GM21381 (cell line): ENCODE data around the gene ADISSP.
"Not testable (repeated sequence)": the region's sequence is repeated elsewhere in the genome, so short reads cannot be mapped to it uniquely, and the experiment has no call there.

ENCODE experiments used
- ATAC-seq: cut with Tn5 transposase; IDR thresholded peaks from one replicate; pipeline ENCODE4 v1.9.1; 2021; ENCODE audit warnings: mild to moderate bottlenecking, moderate library complexity; ENCODE audit not compliant: unreplicated experiment

ADISSP gene

GRCh38 chr20:3798373-3798768, 30.8 kb upstream of the ADISSP start:
- ATAC-seq = no peak

GRCh38 chr20:3797592-3798372, 30.2 kb upstream of the ADISSP start:
- no peak for ATAC-seq

- ATAC-seq = no peak
Measured at GRCh38 chr20:3797226-3797545, 29.6 kb upstream of the ADISSP start.

GRCh38 chr20:3796477-3797225, 29.1 kb upstream of the ADISSP start:
- ATAC-seq = peak; percentile 13

DNA sequence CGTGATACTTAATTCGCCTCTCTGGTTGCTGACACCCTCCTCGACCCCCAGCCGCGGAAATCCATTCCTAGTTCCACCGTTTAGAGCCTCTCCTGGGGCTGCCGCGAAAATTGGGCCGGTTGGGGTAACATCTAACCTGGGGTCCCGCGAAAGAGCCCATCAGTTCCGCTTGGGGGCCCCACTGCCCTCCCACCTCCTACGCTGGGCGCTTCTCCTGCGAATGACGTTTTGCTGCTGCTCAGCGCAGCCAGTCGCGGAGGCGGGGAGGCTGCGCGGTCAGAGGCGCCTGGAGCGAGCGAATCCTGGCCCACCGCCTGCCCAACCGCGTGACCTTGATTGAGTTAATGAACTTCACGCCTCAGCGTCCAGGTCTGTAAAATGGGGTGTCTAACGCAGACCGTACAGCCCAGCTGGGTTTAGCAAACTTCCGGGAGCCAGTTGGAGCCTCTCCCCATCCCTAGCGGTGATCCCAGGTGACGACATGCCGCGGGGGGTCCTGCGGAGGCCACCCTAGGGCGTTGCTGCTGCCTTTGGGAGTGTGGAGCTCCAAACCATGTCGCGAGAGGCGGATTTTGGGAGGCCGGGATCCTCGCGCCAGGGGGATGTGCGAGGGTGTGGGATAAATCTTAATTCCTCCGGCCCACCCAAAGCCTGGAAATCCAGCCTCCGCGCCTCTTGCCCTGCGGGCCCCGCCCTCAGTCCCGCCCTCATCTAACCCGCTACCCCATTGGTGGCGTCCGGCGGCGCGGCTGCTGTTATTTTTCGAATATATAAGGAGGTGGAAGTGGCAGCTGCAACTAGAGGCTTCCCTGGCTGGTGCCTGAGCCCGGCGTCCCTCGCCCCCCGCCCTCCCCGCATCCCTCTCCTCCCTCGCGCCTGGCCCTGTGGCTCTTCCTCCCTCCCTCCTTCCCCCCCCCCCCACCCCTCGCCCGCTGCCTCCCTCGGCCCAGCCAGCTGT, 28.2 kb upstream of the ADISSP start, which contains the start of gene CDC25B:
CDC25B (plus strand) TSS at position 800 of the 958 bp plus-strand sequence. CDS start 222 bp downstream, outside the sequence.
- ATAC-seq = peak; percentile 54

GRCh38 chr20:3794701-3795420, 27.3 kb upstream of the ADISSP start:
- no peak for ATAC-seq

DNA sequence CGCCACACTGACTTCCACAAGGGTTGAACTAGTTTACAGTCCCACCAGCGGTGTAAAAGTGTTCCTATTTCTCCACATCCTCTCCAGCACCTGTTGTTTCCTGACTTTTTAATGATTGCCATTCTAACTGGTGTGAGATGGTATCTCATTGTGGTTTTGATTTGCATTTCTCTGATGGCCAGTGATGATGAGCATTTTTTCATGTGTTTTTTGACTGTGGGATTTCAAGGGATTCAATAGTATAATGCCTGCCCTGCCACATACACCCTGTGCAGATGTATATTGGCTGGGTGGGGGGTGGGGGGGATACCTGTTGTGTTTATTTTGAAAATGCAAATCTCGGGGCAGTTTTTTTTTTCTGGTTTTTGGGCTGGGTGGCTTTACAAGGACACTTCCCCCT, 26.6 kb upstream of the ADISSP start:
- not testable (repeated sequence) for ATAC-seq

GRCh38 chr20:3789201-3789600, 21.6 kb upstream of the ADISSP start:
- not testable (repeated sequence) for ATAC-seq

DNA sequence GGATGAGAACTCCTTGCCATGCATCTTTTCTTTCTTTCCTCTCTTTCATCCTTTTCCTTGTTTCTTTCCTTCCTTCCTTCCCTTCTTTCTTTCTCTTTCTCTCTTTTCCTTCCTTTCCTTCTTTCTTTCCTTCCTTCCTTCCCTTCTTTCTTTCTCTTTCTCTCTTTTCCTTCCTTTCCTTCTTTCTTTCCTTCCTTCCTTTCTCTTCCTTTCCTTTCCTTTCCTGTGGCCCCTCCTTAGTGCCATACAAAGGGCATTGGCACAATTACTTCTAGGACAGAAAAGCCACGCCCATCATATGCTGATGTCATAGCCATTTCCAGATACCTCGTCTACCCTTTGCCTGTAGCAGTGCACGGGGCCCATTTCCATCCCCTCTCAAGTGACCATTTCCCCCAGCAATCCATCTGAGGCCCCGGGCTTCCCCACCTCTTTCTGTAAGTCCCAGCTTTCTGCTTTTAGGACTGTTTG, 21.2 kb upstream of the ADISSP start:
- ATAC-seq = no peak

- ATAC-seq = no peak
Measured at GRCh38 chr20:3787324-3788014, 19.9 kb upstream of the ADISSP start.

GRCh38 chr20:3786665-3787323, 19.2 kb upstream of the ADISSP start, which contains the start of gene CENPB:
Gene CENPB, minus strand, starts transcription at chr20:3786740. Its CDS starts 257 bp downstream, at chr20:3786483.
- peak; percentile 85 for ATAC-seq

GRCh38 chr20:3786126-3786484, 18.6 kb upstream of the ADISSP start:
- ATAC-seq = no peak

- no peak for ATAC-seq
Measured at GRCh38 chr20:3785240-3786125, 17.9 kb upstream of the ADISSP start.

DNA sequence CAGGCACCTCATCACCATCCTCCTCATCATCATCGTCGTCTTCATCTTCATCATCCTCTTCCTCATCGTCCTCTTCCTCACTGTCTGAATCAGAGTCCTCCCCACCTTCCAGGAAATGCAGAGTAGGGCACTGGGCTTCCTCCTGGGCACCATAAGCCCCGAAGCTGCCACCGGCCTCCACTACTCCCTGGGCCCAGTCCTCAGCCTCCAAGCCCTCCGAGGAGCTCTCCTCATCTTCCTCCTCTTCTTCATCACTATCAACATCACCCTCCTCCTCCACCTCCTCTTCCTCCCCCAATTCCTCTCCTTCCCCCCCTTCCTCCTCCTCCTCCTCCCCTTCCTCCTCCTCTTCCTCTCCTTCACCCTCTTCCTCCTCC, 17.3 kb upstream of the ADISSP start:
- ATAC-seq = no peak

GRCh38 chr20:3784216-3784853, 16.8 kb upstream of the ADISSP start:
- ATAC-seq = no peak

DNA sequence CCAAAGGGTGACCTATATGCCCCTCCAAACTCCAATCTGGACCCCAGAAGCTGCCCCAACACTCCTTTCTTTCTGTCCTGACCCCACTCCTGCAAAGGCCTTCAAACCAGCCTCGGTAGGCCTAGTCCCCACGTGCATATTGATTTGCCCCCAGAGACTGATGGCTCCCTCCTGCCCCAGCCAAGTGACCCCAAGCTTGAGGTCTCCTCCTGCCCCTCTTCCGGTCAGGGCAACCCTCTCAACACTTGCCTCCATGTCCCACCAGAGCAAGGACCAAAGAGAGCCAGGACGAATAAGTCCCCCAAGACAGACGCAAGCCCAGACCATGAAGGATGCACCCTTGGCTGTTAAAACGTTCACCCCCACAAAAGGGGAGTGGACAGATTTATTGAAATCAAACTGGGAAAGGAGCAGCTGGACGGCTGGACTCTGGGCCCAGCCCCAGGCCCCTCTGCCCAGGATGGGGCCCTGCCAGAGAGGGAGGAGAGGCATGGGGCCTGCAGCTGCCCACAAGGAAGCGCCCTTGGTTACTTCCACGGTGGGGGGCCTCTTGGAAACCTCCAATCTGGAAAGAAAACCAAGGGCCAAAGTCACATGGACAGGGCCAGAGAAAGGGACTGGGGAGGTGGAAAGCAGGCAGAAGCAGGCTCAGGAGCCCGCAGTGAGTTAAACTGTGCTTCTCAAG, 16.1 kb upstream of the ADISSP start:
- no peak for ATAC-seq

DNA sequence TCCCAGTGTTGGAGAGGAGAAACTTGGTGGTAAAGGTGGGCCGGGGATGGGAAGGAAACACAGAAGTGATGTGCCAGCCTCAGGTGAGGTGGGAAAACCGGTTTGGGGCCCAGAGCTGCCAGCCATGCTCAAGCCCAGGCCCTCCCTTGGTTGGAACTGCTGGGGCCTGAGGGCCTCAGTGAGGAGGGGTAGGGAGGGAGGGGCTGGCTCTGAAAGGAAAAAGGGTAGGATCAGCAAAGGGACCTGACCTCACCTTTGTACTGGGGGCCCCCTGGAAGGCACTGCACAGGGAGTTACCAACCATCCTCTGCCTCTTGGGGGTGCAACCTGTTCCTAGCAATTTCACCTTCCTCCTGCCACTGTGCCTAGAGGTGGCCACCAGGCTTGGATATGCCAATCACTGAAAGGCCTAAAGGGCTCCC, 15.5 kb upstream of the ADISSP start:
- ATAC-seq = no peak
